PC-3 (cell line): ENCODE data around the gene ST7. TPM values are rescaled to one million over a fixed set of nuclear protein-coding genes. Genes with fewer than 3 reads are reported as not detected.

Experiments
- ATAC-seq: fragments of 200-7000 bp; cut with Tn5 transposase; 2 replicates; pipeline ENCODE4 v1.9.1; 2020; ENCODE audit warnings: mild to moderate bottlenecking, moderate library complexity
- BruUV-seq: library from RNA; stranded (reverse); fragments of 400-500 nt; replicated peaks from 2 replicates; lab custom pipeline; 2021; lab: Mats Ljungman, UMichigan
- CTCF ChIA-PET: fragments of 300-600 bp; sonication (Branson Sonifier 250); formaldehyde crosslinking; loops from one replicate; lab custom pipeline; 2022; ENCODE audit warnings: antibody characterized with exemption; lab: Charles Lee
- POLR2A ChIA-PET: fragments of 300-600 bp; sonication (Branson Sonifier 250); formaldehyde crosslinking; loops from one replicate; lab custom pipeline; 2022; ENCODE audit warnings: antibody characterized with exemption; ENCODE audit not compliant: unreplicated experiment; lab: Charles Lee
- DNase-seq: peaks from one replicate; pipeline ENCODE4 v3.0.0-alpha.2; 2015
- H2AFZ ChIP-seq: fragments of 300-600 bp; sonication (generic); 2 replicates; pipeline ENCODE4 v1.6.0; 2016; ENCODE audit warnings: antibody characterized with exemption, low read length
- H3F3A ChIP-seq: fragments of 300-600 bp; sonication (generic); one replicate; pipeline ENCODE4 v1.6.0; 2017; ENCODE audit warnings: antibody characterized with exemption, low read length, control low read depth, mild to moderate bottlenecking; ENCODE audit not compliant: unreplicated experiment
- H3K27ac ChIP-seq: fragments of 300-600 bp; sonication (generic); 2 replicates; pipeline ENCODE4 v1.5.1; 2016; ENCODE audit warnings: mild to moderate bottlenecking, low read length
- H3K27me3 ChIP-seq: fragments of 300-600 bp; sonication (generic); 2 replicates; pipeline ENCODE4 v1.6.1; 2016; ENCODE audit warnings: low read length, mixed read lengths
- H3K36me3 ChIP-seq: fragments of 300-600 bp; sonication (generic); 2 replicates; pipeline ENCODE4 v1.6.1; 2016; ENCODE audit warnings: low read depth, mixed run types, low read length, mixed read lengths
- H3K4me1 ChIP-seq: fragments of 300-600 bp; sonication (generic); 2 replicates; pipeline ENCODE4 v1.5.1; 2016; ENCODE audit warnings: low read length; ENCODE audit not compliant: insufficient read depth
- H3K4me2 ChIP-seq: fragments of 300-600 bp; sonication (generic); 2 replicates; pipeline ENCODE4 v1.6.0; 2016; ENCODE audit warnings: low read length
- H3K4me3 ChIP-seq: fragments of 300-600 bp; sonication (generic); 2 replicates; pipeline ENCODE4 v1.5.1; 2016; ENCODE audit warnings: mild to moderate bottlenecking, low read length, mixed read lengths
- H3K79me2 ChIP-seq: fragments of 300-600 bp; sonication (generic); 2 replicates; pipeline ENCODE4 v1.6.1; 2017; ENCODE audit warnings: low read length, mixed read lengths
- H3K9ac ChIP-seq: fragments of 300-600 bp; sonication (generic); 2 replicates; pipeline ENCODE4 v1.6.0; 2016; ENCODE audit warnings: mild to moderate bottlenecking, low read length
- H3K9me2 ChIP-seq: fragments of 300-600 bp; sonication (generic); replicated peaks from 2 replicates; pipeline ENCODE4 v1.6.1; 2016; ENCODE audit warnings: mixed run types, low read length, mixed read lengths
- H3K9me3 ChIP-seq: fragments of 300-600 bp; sonication (generic); 2 replicates; pipeline ENCODE4 v1.6.1; 2016; ENCODE audit warnings: low read length, mixed read lengths
- H4K20me1 ChIP-seq: fragments of 300-600 bp; sonication (generic); 2 replicates; pipeline ENCODE4 v1.6.1; 2016; ENCODE audit warnings: low read length, mixed read lengths
- CTCF ChIP-seq: fragments of 300-600 bp; sonication (generic); conservative IDR thresholded peaks from 2 replicates; pipeline ENCODE4 v1.5.1; 2017; ENCODE audit warnings: antibody characterized with exemption, low read depth, mild to moderate bottlenecking, low read length
- EZH2 ChIP-seq: fragments of 300-600 bp; sonication (generic); IDR thresholded peaks from one replicate; pipeline ENCODE4 v1.6.1; 2017; ENCODE audit warnings: antibody characterized with exemption, mild to moderate bottlenecking, low read length; ENCODE audit not compliant: unreplicated experiment
- EZH2phosphoT487 ChIP-seq: fragments of 300-600 bp; sonication (generic); IDR thresholded peaks from 2 replicates; pipeline ENCODE4 v1.6.1; 2018; ENCODE audit warnings: mild to moderate bottlenecking, antibody characterized with exemption, low read length, borderline replicate concordance
- intact Hi-C: fragments of 100-400 bp; cut with micrococcal nuclease; formaldehyde crosslinking; loops from 2 replicates; pipeline ENCODE4 v1.9.0; 2023
- total RNA-seq: library from RNA; depleted of rRNA; stranded (reverse); fragments of >200 nt; gene quantifications from 2 replicates; pipeline ENCODE4 v1.2.3, GENCODE V29; 2014

Gene ST7
- total RNA-seq, 1 experiment from 2014 or later, result 19.7 TPM

GRCh38 chr7:116918704-116919103 lies 34.6 kb upstream of the ST7 start:
- Histone ChIP-seq H3K27ac (no peak overlapping the region), H4K20me1 (no peaks in the 10 kb centered on the region), H3K9ac (no peak overlapping the region), H3F3A (no peaks in the 10 kb centered on the region), H3K9me2 (no peaks in the 10 kb centered on the region), H3K4me2 (no peak overlapping the region), H3K27me3 (no peaks in the 10 kb centered on the region), H3K4me3 (no peak overlapping the region), H3K36me3 (peaks cover 27% of the 10 kb centered on the region; the same call in 1 of the 2 replicates), H2AFZ (no peak overlapping the region), H3K79me2 (no peaks in the 10 kb centered on the region), H3K4me1 (no peaks in the 10 kb centered on the region), H3K9me3 (no peaks in the 10 kb centered on the region)
- POLR2A ChIA-PET, result no interaction called here
- ATAC-seq (no peak), DNase-seq (no peak)
- CTCF ChIA-PET, result interaction anchor here (0.6 kb wide), 1 partner anchor 746 kb away, joined by 5 read pairs; no protein-coding TSS in a partner anchor
- TF ChIP-seq EZH2phosphoT487 (no peak), EZH2 (no peak), CTCF (no peak)
- BruUV-seq, result no TSS peak
- intact Hi-C loops, result no loop called here

GRCh38 chr7:116920359-116920758 lies 32.9 kb upstream of the ST7 start:
- H2AFZ ChIP-seq, result no peak overlapping the region
- intact Hi-C loops, result no loop called here
- no peak overlapping the region for H3K4me2 ChIP-seq
- no peaks in the 10 kb centered on the region for H3F3A ChIP-seq
- H3K36me3 ChIP-seq, result peaks cover 19% of the 10 kb centered on the region; the same call in 1 of the 2 replicates
- BruUV-seq, result no TSS peak
- CTCF ChIA-PET, result no interaction called here
- POLR2A ChIA-PET, result no interaction called here
- TF ChIP-seq CTCF, result no peak
- no peak for TF ChIP-seq EZH2
- TF ChIP-seq EZH2phosphoT487, result no peak
- no peaks in the 10 kb centered on the region for H4K20me1 ChIP-seq
- ATAC-seq (no peak), DNase-seq (no peak)
- no peaks in the 10 kb centered on the region for H3K79me2 ChIP-seq
- H3K4me3 ChIP-seq, result no peak overlapping the region
- no peaks in the 10 kb centered on the region for H3K4me1 ChIP-seq
- no peaks in the 10 kb centered on the region for H3K27me3 ChIP-seq
- H3K9me2 ChIP-seq, result no peaks in the 10 kb centered on the region
- H3K27ac ChIP-seq, result no peak overlapping the region
- no peak overlapping the region for H3K9ac ChIP-seq
- H3K9me3 ChIP-seq, result no peaks in the 10 kb centered on the region

- intact Hi-C loops, result no loop called here
- ATAC-seq (no peak), DNase-seq (no peak)
- BruUV-seq, result no TSS peak
- TF ChIP-seq EZH2phosphoT487 (no peak), CTCF (no peak), EZH2 (no peak)
- no peaks in the 10 kb centered on the region for H3K79me2 ChIP-seq
- H3K9ac ChIP-seq, result no peak overlapping the region
- no peaks in the 10 kb centered on the region for H4K20me1 ChIP-seq
- H3K4me1 ChIP-seq, result no peaks in the 10 kb centered on the region
- no peaks in the 10 kb centered on the region for H3K9me3 ChIP-seq
- H3F3A ChIP-seq, result no peaks in the 10 kb centered on the region
- H2AFZ ChIP-seq, result no peak overlapping the region
- no peaks in the 10 kb centered on the region for H3K9me2 ChIP-seq
- ChIA-PET CTCF (no interaction called here), POLR2A (no interaction called here)
- no peak overlapping the region for H3K27ac ChIP-seq
- H3K36me3 ChIP-seq, result peaks cover 8% of the 10 kb centered on the region; the same call in 1 of the 2 replicates
- no peaks in the 10 kb centered on the region for H3K27me3 ChIP-seq
- no peak overlapping the region for H3K4me3 ChIP-seq
- no peak overlapping the region for H3K4me2 ChIP-seq
Measured at GRCh38 chr7:116922545-116922944, 30.8 kb upstream of the ST7 start.
